A204.1 (cell line): ENCODE data around the gene TDG.

Experiments used
- FAIRE-seq: peaks from 2 replicates; lab custom pipeline; 2012; peaks lifted over from hg19 to GRCh38; lab: Jason Lieb, UNC

The TDG gene

DNA sequence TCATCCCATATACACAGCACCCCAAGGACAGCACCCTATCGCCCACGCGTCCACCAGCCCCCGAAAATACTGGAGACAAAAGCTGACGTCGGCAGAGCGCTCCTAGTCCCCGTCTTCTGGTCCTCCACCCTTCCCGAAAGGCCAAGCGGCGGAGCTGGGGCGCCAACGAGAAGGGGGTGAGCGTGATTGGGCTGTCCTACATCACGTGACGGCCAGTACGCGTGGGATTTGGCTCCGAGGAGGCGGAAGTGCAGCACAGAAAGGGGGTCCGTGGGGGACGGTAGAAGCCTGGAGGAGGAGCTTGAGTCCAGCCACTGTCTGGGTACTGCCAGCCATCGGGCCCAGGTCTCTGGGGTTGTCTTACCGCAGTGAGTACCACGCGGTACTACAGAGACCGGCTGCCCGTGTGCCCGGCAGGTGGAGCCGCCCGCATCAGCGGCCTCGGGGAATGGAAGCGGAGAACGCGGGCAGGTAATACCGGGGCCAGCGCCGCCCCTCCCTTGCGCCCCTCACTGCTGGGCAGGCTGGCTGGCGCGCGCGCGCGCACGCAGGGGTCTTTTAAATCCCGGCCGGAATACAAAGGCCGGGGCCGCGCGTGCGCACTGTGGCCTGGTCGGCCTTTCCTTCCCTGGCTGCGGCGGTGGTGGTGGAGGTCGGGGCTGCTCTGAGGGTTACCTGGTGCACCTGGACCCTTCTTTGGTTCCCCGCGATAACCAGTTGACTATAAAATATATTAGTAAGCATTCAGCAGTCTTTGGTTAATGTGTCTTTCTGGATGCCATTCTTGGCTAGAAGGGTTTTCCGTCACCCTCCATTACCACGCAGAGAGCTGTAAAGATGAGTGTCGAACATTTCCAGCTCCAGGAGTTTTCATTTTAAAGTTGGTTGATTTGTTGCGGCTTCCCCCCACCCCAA is at the start of gene TDG:
TDG (plus strand) TSS at position 283 of the 915 bp plus-strand sequence; CDS start at position 449, 166 bp downstream.
- peak; percentile 86 for FAIRE-seq

- no peak for FAIRE-seq
Observed at GRCh38 chr12:103917873-103918272, 47.8 kb upstream of the TDG start.

DNA sequence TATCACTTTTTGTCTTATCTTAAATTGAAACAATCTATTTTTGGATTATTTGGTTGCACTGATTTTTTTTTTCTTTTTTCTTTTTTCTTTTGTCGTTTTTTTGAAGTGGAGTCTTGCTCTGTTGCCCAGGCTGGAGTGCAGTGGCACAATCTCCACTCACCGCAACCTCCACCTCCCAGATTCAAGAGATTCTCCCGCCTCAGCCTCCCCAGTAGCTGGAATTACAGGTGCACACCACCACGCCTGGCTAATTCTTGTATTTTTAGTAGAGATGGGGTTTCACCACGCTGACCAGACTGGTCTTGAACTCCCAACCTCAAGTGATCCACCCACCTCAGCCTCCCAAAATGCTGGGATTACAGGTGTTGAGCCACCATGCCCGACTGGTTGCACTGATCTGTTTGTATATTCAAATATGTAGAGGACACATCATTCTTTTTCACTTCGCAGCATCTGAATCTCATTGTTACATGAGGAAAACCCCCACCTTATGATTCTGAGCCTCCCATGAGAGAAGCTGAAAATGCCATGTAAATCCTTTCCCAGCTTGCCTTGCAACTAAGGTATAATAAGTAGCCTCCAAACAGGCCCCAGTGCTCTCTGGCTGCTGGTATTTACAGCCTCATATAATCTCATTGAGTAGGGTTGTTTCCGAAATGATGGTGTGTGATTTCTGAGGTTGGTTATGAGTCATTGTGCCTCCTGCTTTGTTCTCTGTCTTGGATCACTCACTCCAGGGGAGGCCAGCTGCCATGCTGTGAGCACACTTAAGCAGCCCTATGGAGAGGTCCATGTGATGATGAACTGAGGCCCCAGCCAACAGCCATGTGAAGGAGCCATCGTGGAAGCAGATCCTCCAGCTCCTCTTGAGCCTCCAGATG is 40.7 kb upstream of the TDG start:
- FAIRE-seq, result no peak

- no peak for FAIRE-seq
Observed at GRCh38 chr12:103928682-103929045, 37.0 kb upstream of the TDG start.

GRCh38 chr12:103929046-103929783 is 36.5 kb upstream of the TDG start:
- FAIRE-seq, result no peak

GRCh38 chr12:103929784-103930033 is 36.0 kb upstream of the TDG start:
- no peak for FAIRE-seq

- peak; percentile 99 for FAIRE-seq
Observed at GRCh38 chr12:103930034-103930786, 35.5 kb upstream of the TDG start, which contains the start of gene HSP90B1. Gene HSP90B1 (plus strand): TSS chr12:103930410. CDS start chr12:103930516, 106 bp downstream.

DNA sequence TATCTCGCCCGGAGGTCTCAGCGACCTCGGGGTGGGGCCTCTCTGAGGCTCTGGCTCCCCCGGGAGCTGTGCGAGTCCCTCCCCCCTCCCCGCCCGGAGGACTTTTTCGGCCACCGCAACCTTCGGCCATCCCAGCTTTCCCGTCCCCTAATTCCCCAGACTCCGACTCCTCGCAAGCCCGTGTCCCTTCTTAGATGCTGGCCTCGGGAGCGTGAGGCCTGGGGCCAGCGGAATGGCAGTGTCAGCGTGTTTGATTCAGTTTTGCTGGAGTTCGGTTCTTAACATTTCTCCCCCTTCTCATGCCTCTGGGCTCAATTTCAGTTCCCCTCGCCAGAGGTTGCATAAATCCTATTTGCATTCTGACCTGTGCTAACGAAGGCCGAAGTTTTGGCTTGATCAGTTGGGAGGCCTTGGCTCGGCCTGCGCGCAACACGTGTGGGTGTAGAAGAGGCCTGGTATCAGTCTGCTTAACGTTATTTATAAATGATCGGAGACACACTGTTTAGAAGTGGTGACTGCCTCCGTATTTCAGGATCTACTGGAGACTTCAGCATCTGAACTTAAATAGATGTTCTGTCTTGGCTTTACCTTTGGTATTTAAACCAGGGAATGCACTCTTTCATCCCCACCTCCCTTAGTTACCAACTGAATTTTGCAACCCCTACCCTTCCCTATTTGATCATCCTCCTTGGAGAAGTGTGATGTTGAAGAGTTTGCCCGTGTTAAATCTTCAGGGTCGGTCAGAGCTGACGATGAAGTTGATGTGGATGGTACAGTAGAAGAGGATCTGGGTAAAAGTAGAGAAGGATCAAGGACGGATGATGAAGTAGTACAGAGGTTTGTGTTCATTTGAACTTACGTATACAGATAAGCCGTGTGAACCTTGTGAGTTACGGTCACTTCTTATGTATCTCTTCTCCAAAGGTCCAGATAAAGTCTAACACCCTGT is 34.6 kb upstream of the TDG start:
- FAIRE-seq, result no peak

GRCh38 chr12:103933237-103933636 is 32.4 kb upstream of the TDG start:
- FAIRE-seq, result no peak

- no peak for FAIRE-seq
Observed at GRCh38 chr12:103936679-103937078, 29.0 kb upstream of the TDG start.

DNA sequence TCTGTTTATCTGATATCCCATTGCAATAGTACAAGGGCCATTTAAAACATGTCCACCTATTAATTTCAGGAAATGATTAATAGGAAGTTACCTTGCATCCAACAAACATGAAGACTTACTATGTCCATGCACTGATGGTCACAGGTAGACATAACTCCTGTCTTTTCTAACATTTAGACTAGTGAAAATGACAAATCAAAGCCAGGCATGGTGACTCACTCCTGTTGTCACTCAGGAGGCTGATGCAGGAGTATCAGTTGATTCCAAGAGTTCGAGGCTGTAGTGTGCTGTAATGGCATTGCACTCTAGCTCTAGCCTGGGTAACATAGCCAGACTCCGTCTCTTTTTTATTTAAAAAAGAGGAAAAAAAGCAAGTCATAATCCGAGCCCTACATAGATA is 20.7 kb upstream of the TDG start:
- FAIRE-seq, result no peak

DNA sequence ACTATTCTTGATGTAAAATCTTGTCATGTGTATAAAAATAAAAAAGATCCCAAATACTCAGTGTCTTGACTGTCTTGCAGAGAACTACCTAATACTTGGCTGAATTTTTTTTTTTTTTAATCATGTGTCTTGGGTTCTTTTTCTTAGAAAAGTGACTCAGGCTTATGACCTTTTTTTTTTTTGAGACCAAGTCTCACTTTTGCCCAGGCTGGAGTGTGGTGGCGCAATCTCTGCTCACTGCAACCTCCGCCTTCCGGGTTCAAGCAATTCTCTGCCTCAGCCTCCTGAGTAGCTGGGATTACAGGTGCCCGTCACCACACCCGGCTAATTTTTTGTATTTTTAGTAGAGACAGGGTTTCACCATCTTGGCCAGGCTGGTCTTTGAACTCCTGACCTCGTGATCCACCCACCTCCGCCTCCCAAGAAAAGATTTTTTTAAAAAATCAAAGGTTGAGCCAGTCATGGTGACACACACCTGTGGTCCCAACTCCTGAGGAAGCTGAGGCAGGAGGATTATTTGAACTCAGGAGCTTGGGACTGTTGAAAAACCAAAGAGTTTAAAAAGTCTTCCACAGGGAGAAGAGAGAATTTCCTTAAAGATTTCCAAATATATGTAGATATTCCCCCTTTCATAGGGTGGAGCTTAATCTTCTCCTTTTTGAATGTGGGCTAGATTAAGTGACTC is 17.7 kb upstream of the TDG start:
- no peak for FAIRE-seq

DNA sequence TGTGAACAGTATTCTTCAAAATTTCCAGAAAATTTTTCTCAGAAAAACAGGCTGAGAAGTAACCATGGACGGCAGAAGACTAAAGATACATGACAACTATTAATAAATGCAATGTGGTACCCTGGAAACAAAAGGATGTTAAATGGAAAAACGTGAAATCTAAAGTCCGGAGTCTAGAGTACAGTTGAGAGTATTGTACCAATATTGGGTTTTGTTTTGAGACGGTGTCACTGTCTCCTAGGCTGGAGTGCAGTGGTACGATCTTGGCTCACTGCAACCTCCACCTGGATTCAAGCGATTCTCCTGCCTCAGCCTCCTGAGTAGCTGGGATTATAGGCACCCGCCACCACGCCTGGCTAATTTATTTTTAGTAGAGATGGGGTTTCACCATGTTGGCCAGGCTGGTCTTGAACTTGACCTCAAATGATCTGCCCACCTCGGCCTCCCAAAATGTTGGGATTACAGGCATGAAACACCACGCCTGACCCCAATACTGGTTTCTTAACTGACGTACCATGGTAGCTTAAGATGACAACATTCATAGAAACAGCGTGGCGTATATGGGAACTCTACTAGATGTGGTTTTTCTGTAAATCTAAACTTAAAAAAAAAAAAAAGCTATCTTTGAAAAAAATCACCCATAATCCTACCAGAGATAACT is 16.8 kb upstream of the TDG start:
- no peak for FAIRE-seq

- FAIRE-seq, result no peak
Observed at GRCh38 chr12:103952497-103952896, 13.2 kb upstream of the TDG start.

- FAIRE-seq, result no peak
Observed at GRCh38 chr12:103955811-103956508, 9.7 kb upstream of the TDG start.

GRCh38 chr12:103956509-103957027 is 9.1 kb upstream of the TDG start:
- FAIRE-seq, result no peak

GRCh38 chr12:103957865-103958388 is 7.7 kb upstream of the TDG start:
- peak; percentile 64 for FAIRE-seq

DNA sequence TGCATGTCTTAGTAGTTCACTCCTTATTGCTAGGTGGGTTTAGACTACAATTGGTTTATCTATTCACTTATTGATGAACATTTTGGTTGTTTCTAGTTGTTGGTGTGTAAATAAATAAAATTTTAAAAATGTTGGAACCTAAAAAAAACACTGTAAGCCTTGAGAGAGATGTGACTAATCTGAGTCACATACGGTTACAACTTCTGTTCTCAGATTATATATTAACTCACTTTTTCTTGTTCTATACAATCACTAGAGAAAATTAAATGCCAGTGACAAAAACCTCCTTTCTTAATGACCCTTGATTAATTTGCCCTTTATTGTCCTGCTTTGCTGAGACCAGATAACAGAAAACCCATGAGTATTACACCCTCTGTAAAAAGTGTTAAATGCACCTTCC is 7.1 kb upstream of the TDG start:
- FAIRE-seq, result no peak
